Upper lobe of left lung (tissue), 6 donors: ENCODE data around the gene SPATA2L. TPM values are rescaled to one million over a fixed set of nuclear protein-coding genes. Genes with fewer than 3 reads are reported as not detected.

ENCODE experiments used
- ATAC-seq, 2 donors: fragments of 200-7000 bp; cut with Tn5 transposase; one replicate each; pipeline ENCODE4 v1.9.1; 2022; ENCODE audit warnings: mild to moderate bottlenecking in 2 of 2, moderate library complexity in 2 of 2; ENCODE audit not compliant: low FRiP score in 2 of 2
- DNase-seq, 2 donors: peaks; one replicate each; pipeline ENCODE4 v3.0.0-alpha.2; 2019 to 2020
- H3K27ac ChIP-seq, 4 donors: fragments of 200-600 bp; sonication (generic); one replicate each; pipeline ENCODE4 v1.5.1; 2016 to 2019
- H3K27me3 ChIP-seq, 4 donors: fragments of 200-600 bp; sonication (generic); one replicate each; pipeline ENCODE4 v1.5.1; 2017 to 2019
- H3K36me3 ChIP-seq, 4 donors: fragments of 200-600 bp; sonication (generic); one replicate each; pipeline ENCODE4 v1.5.1; 2016 to 2019
- H3K4me1 ChIP-seq, 4 donors: fragments of 200-600 bp; sonication (generic); one replicate each; pipeline ENCODE4 v1.5.1; 2018 to 2019
- H3K4me3 ChIP-seq, 4 donors: fragments of 200-600 bp; sonication (generic); one replicate each; pipeline ENCODE4 v1.5.1; 2017 to 2019; ENCODE audit warnings: mild to moderate bottlenecking in 2 of 4, moderate library complexity in 1 of 4
- H3K9me3 ChIP-seq, 4 donors: fragments of 200-600 bp; sonication (generic); one replicate each; pipeline ENCODE4 v1.5.1; 2018 to 2019
- CTCF ChIP-seq, 6 experiments: fragments of 450-650 bp in 4 of 6; fragments of 200-600 bp in 2 of 6; sonication (generic) in 2 of 6; IDR thresholded peaks; one replicate each; pipeline ENCODE4 v1.5.1; 2016 to 2019; ENCODE audit warnings: antibody characterized with exemption in 6 of 6
- EP300 ChIP-seq, 4 donors: sonication (generic); formaldehyde crosslinking; IDR thresholded peaks; one replicate each; pipeline ENCODE4 v1.5.1; 2017; ENCODE audit warnings: antibody characterized with exemption in 4 of 4, control low read depth in 2 of 4
- POLR2A ChIP-seq, 4 donors: fragments of 450-650 bp; IDR thresholded peaks; one replicate each; pipeline ENCODE4 v1.5.1; 2016 to 2017; ENCODE audit warnings: antibody characterized with exemption in 4 of 4, mild to moderate bottlenecking in 2 of 4
- POLR2AphosphoS5 ChIP-seq, 2 donors: sonication (generic); formaldehyde crosslinking; IDR thresholded peaks; one replicate each; pipeline ENCODE4 v1.5.1; 2017; ENCODE audit warnings: antibody characterized with exemption in 2 of 2
- WGBS, 2 donors: methylation state at CpG; one replicate each; pipeline ENCODE4 v1.1.5; 2017 to 2018; 5-methylcytosine and 5-hydroxymethylcytosine counted together
- total RNA-seq, 6 donors: library from RNA; depleted of rRNA in 4 of 6; stranded (reverse); fragments of >200 nt in 4 of 6; gene quantifications; one replicate each; pipeline versions ENCODE4 v1.1.0 to v1.2.1, GENCODE V29; 2016 to 2021
- donor health status: DM: no; HTN: no; CAD: no; lungs with moderate emphysema.
- donor health status: DM: no; HTN: yes; CAD: no; lungs with severe emphysema.

Gene SPATA2L
- total RNA-seq, 6 donors from 2014 or later: 11.5 to 49.3 (median 26.5) TPM

- no peak for TF ChIP-seq EP300 (IDR thresholded peaks at IDR 0.05)
- TF ChIP-seq POLR2AphosphoS5 (IDR thresholded peaks at IDR 0.05): no peak
- TF ChIP-seq CTCF (IDR thresholded peaks at IDR 0.05): no peak
- TF ChIP-seq POLR2A (IDR thresholded peaks at IDR 0.05): no peak
- no peak overlapping the region for H3K27ac ChIP-seq
- H3K36me3 ChIP-seq: peaks cover 44 to 98% (median 86%) of the 10 kb centered on the region in 4 donors
- H3K9me3 ChIP-seq: no peaks in the 10 kb centered on the region
- peaks cover 0 to 4% (median 0%) of the 10 kb centered on the region in 4 donors for H3K4me1 ChIP-seq
- no peaks in the 10 kb centered on the region for H3K27me3 ChIP-seq
- 82 to 86% methylated on average over 16 to 21 of the region's 22 CpGs for WGBS, 2 donors
- no peak for ATAC-seq
- H3K4me3 ChIP-seq: no peak overlapping the region
- DNase-seq: no peak
Observed at GRCh38 chr16:89730610-89731234, 29.2 kb upstream of the SPATA2L start.

- H3K4me3 ChIP-seq: no peak overlapping the region
- peaks cover 0 to 4% (median under 1%) of the 10 kb centered on the region in 4 donors for H3K4me1 ChIP-seq
- no peak overlapping the region for H3K27ac ChIP-seq
- H3K27me3 ChIP-seq: no peaks in the 10 kb centered on the region
- TF ChIP-seq CTCF (IDR thresholded peaks at IDR 0.05): no peak
- no peak for TF ChIP-seq POLR2A (IDR thresholded peaks at IDR 0.05)
- no peak for TF ChIP-seq EP300 (IDR thresholded peaks at IDR 0.05)
- TF ChIP-seq POLR2AphosphoS5 (IDR thresholded peaks at IDR 0.05): no peak
- WGBS, 2 donors: 80 to 86% methylated on average over 12 to 14 of the region's 14 CpGs
- no peaks in the 10 kb centered on the region for H3K9me3 ChIP-seq
- DNase-seq (no peak), ATAC-seq (no peak)
- peaks cover 39 to 98% (median 85%) of the 10 kb centered on the region in 4 donors for H3K36me3 ChIP-seq
Observed at GRCh38 chr16:89729863-89730593, 28.5 kb upstream of the SPATA2L start.

GRCh38 chr16:89729293-89729692 is 27.8 kb upstream of the SPATA2L start:
- peaks cover 35 to 98% (median 84%) of the 10 kb centered on the region in 4 donors for H3K36me3 ChIP-seq
- H3K27ac ChIP-seq: no peak overlapping the region
- no peak for ATAC-seq
- no peak overlapping the region for H3K4me3 ChIP-seq
- DNase-seq: no peak
- WGBS, 2 donors: 92 to 94% methylated on average over 15 to 18 of the region's 18 CpGs
- H3K4me1 ChIP-seq: peaks cover under 1 to 9% (median 6%) of the 10 kb centered on the region in 4 donors
- H3K9me3 ChIP-seq: no peaks in the 10 kb centered on the region
- no peaks in the 10 kb centered on the region for H3K27me3 ChIP-seq
- TF ChIP-seq POLR2AphosphoS5 (IDR thresholded peaks at IDR 0.05) (no peak), EP300 (IDR thresholded peaks at IDR 0.05) (no peak), POLR2A (IDR thresholded peaks at IDR 0.05) (no peak), CTCF (IDR thresholded peaks at IDR 0.05) (no peak)

GRCh38 chr16:89727406-89728120 is 26.1 kb upstream of the SPATA2L start:
- H3K9me3 ChIP-seq: no peaks in the 10 kb centered on the region
- no peak overlapping the region for H3K4me3 ChIP-seq
- DNase-seq (no peak), ATAC-seq (no peak)
- WGBS, 2 donors: 83 to 90% methylated on average over 6 to 17 of the region's 17 CpGs
- peaks cover 29 to 97% (median 81%) of the 10 kb centered on the region in 4 donors for H3K36me3 ChIP-seq
- peaks cover 18 to 25% (median 23%) of the 10 kb centered on the region in 4 donors for H3K4me1 ChIP-seq
- TF ChIP-seq CTCF (IDR thresholded peaks at IDR 0.05): no peak
- TF ChIP-seq EP300 (IDR thresholded peaks at IDR 0.05): no peak
- H3K27ac ChIP-seq: no peak overlapping the region
- no peaks in the 10 kb centered on the region for H3K27me3 ChIP-seq
